Uterus (tissue), 4 donors: Measurements from ENCODE around the gene S100B. TPM values are rescaled to one million over a fixed set of nuclear protein-coding genes. Genes with fewer than 3 reads are reported as not detected.

Source experiments
- DNase-seq, 2 donors: peaks; one replicate each; pipeline ENCODE4 v3.0.0-alpha.2; 2019 to 2020
- H3K27ac ChIP-seq, 2 donors: fragments of 200-600 bp; sonication (generic); 1 replicate in 1 of 2; 2 replicates in 1 of 2; pipeline ENCODE4 v1.5.1; 2016 to 2018
- H3K27me3 ChIP-seq, 2 donors: fragments of 200-600 bp; sonication (generic); one replicate each; pipeline ENCODE4 v1.5.1; 2018 to 2019; ENCODE audit warnings: control low read depth in 1 of 2
- H3K36me3 ChIP-seq, 2 donors: fragments of 200-600 bp; sonication (generic); one replicate each; pipeline ENCODE4 v1.5.1; 2019; ENCODE audit warnings: control low read depth in 1 of 2
- H3K4me1 ChIP-seq, 2 donors: fragments of 200-600 bp; sonication (generic); one replicate each; pipeline ENCODE4 v1.5.1; 2018 to 2019; ENCODE audit warnings: control low read depth in 1 of 2
- H3K4me3 ChIP-seq, 2 donors: fragments of 200-600 bp; sonication (generic); 1 replicate in 1 of 2; 2 replicates in 1 of 2; pipeline ENCODE4 v1.5.1; 2018 to 2019; ENCODE audit warnings: mild to moderate bottlenecking in 1 of 2
- H3K9me3 ChIP-seq, 2 donors: fragments of 200-600 bp; sonication (generic); one replicate each; pipeline ENCODE4 v1.5.1; 2019; ENCODE audit warnings: control low read depth in 1 of 2
- CTCF ChIP-seq, 4 experiments: fragments of 200-600 bp in 2 of 4; fragments of 450-650 bp in 2 of 4; sonication (generic) in 2 of 4; IDR thresholded peaks; one replicate each; pipeline ENCODE4 v1.5.1; 2016 to 2019; ENCODE audit warnings: antibody characterized with exemption in 4 of 4, mild to moderate bottlenecking in 2 of 4, moderate library complexity in 1 of 4
- POLR2A ChIP-seq, 2 donors: fragments of 450-650 bp; IDR thresholded peaks; one replicate each; pipeline ENCODE4 v1.6.1; 2016; ENCODE audit warnings: antibody characterized with exemption in 2 of 2, mild to moderate bottlenecking in 1 of 2, moderate library complexity in 1 of 2
- intact Hi-C: fragments of 100-400 bp; cut with DNase I; formaldehyde crosslinking; loops from one replicate; pipeline ENCODE4 v1.15.1; 2023; ENCODE audit warnings: low total_unique reads
- total RNA-seq, 4 donors: library from RNA; depleted of rRNA in 3 of 4; stranded (reverse); fragments of >200 nt in 3 of 4; gene quantifications; one replicate each; pipeline versions ENCODE4 v1.1.0 to v1.2.4, GENCODE V29; 2014 to 2023
- donor health status: DM: yes; HTN: yes; CAD: no.

S100B gene
- total RNA-seq, 4 donors from 2014 or later: 1.8 to 18.2 TPM; not detected in 2

- no peak for TF ChIP-seq POLR2A (IDR thresholded peaks at IDR 0.05)
- no peak for TF ChIP-seq CTCF (IDR thresholded peaks at IDR 0.05)
- Histone ChIP-seq H3K36me3 (no peaks in the 10 kb centered on the region), H3K4me1 (no peaks in the 10 kb centered on the region), H3K27me3 (no peaks in the 10 kb centered on the region), H3K9me3 (no peaks in the 10 kb centered on the region), H3K27ac (no peak overlapping the region), H3K4me3 (no peak overlapping the region)
- intact Hi-C loops: no loop called here
- DNase-seq: no peak
Observed at GRCh38 chr21:46646541-46647154, 41.8 kb upstream of the S100B start.

- TF ChIP-seq POLR2A (IDR thresholded peaks at IDR 0.05) (no peak), CTCF (IDR thresholded peaks at IDR 0.05) (no peak)
- Histone ChIP-seq H3K9me3 (no peaks in the 10 kb centered on the region), H3K27ac (no peak overlapping the region), H3K4me3 (no peak overlapping the region), H3K36me3 (no peaks in the 10 kb centered on the region), H3K4me1 (no peaks in the 10 kb centered on the region), H3K27me3 (no peaks in the 10 kb centered on the region)
- no peak for DNase-seq
- intact Hi-C loops: no loop called here
Observed at GRCh38 chr21:46645840-46646239, 41.0 kb upstream of the S100B start.

GRCh38 chr21:46643379-46644177 is 38.7 kb upstream of the S100B start:
- TF ChIP-seq POLR2A (IDR thresholded peaks at IDR 0.05) (no peak), CTCF (IDR thresholded peaks at IDR 0.05) (no peak)
- Histone ChIP-seq H3K4me1 (no peaks in the 10 kb centered on the region), H3K9me3 (no peaks in the 10 kb centered on the region), H3K27ac (no peak overlapping the region), H3K4me3 (no peak overlapping the region), H3K27me3 (no peaks in the 10 kb centered on the region), H3K36me3 (no peaks in the 10 kb centered on the region)
- intact Hi-C loops: no loop called here
- DNase-seq: no peak

GRCh38 chr21:46641656-46642055 is 36.8 kb upstream of the S100B start:
- no peak for TF ChIP-seq CTCF (IDR thresholded peaks at IDR 0.05)
- no peak for TF ChIP-seq POLR2A (IDR thresholded peaks at IDR 0.05)
- Histone ChIP-seq H3K4me1 (peaks cover 0 to 11% of the 10 kb centered on the region in 2 donors), H3K27ac (no peak overlapping the region), H3K27me3 (no peaks in the 10 kb centered on the region), H3K4me3 (no peak overlapping the region), H3K9me3 (no peaks in the 10 kb centered on the region), H3K36me3 (no peaks in the 10 kb centered on the region)
- no peak for DNase-seq
- intact Hi-C loops: no loop called here
